SK-N-SH treated with all-trans-retinoic acid at 6 μM for 48 hours (cell line): ENCODE results near the gene ROBO2.

Experiments
- CREB5 ChIP-seq: fragments of 250-450 bp; sonication (Bioruptor Pico); IDR thresholded peaks from 2 replicates; pipeline ENCODE4 v1.5.1; 2020; ENCODE audit warnings: low read depth, mild to moderate bottlenecking, moderate library complexity
- PATZ1 ChIP-seq: fragments of 250-450 bp; sonication (Bioruptor Pico); IDR thresholded peaks from 2 replicates; pipeline ENCODE4 v1.8.0; 2020; ENCODE audit warnings: mild to moderate bottlenecking, moderate library complexity, borderline replicate concordance
- POU6F1 ChIP-seq: fragments of 250-450 bp; sonication (Bioruptor Pico); IDR thresholded peaks from 2 replicates; pipeline ENCODE4 v1.8.0; 2021; ENCODE audit warnings: low read depth, mild to moderate bottlenecking, moderate library complexity, borderline replicate concordance
- RARB ChIP-seq: fragments of 250-450 bp; sonication (Bioruptor Pico); IDR thresholded peaks from 2 replicates; pipeline ENCODE4 v1.8.0; 2021; ENCODE audit warnings: mild to moderate bottlenecking, moderate library complexity
- TOX ChIP-seq: fragments of 250-450 bp; sonication (Bioruptor Pico); IDR thresholded peaks from 2 replicates; pipeline ENCODE4 v1.8.0; 2021; ENCODE audit warnings: mild to moderate bottlenecking, moderate library complexity, borderline replicate concordance
- TSHZ2 ChIP-seq: fragments of 250-450 bp; sonication (Bioruptor Pico); IDR thresholded peaks from 2 replicates; pipeline ENCODE4 v1.5.0; 2020; ENCODE audit warnings: mild to moderate bottlenecking, moderate library complexity
- ZNF70 ChIP-seq: fragments of 450-650 bp; formaldehyde crosslinking; IDR thresholded peaks from 2 replicates; pipeline ENCODE4 v1.5.0; 2020; ENCODE audit warnings: mild to moderate bottlenecking, moderate library complexity

- no peak for TF ChIP-seq CREB5
- TF ChIP-seq ZNF70 (CRISPR knock-in tag), result no peak
- TF ChIP-seq TSHZ2, result no peak
- TF ChIP-seq RARB (CRISPR knock-in tag), result no peak
- no peak for TF ChIP-seq POU6F1 (CRISPR knock-in tag)
- no peak for TF ChIP-seq TOX (CRISPR knock-in tag)
- TF ChIP-seq PATZ1, result no peak
These were observed 496.3 kb downstream of the ROBO2 start for GRCh38 chr3:77536038-77536775.
